ENCODE measurements around the gene BRF1.
A peak's percentile ranks its signal among the peaks of the same experiment; 100 is the strongest.
"Not testable (repeated sequence)": the region's sequence is repeated elsewhere in the genome, so short reads cannot be mapped to it uniquely, and the experiment has no call there.

Gene BRF1

GRCh38 chr14:105300542-105301102 is at the start of gene BRF1:
TSS of gene BRF1 (minus strand) at chr14:105301001. CDS start at chr14:105300629, 372 bp downstream.
- peak; percentile 97 for DNase-seq

DNA sequence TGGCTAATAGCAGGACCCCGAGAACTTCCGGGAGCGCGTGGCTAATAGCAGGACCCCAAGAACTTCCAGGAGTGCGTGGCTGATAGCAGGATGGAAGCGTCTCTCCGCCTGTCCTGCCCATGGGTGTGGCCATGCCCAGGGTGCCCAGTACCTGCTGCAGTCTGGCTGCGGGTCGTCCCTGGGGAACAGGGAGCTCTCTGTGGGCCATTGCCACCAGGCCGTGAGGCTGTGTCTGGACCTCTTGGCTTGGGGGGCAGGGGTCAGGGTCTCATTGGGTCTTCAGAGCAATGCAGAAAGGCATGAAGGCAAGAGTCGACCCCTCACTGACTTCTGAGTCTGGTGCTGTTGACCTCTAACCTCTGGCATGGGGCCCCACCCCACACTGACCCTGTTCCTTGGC is 49.2 kb upstream of the BRF1 start:
- no peak for DNase-seq

DNA sequence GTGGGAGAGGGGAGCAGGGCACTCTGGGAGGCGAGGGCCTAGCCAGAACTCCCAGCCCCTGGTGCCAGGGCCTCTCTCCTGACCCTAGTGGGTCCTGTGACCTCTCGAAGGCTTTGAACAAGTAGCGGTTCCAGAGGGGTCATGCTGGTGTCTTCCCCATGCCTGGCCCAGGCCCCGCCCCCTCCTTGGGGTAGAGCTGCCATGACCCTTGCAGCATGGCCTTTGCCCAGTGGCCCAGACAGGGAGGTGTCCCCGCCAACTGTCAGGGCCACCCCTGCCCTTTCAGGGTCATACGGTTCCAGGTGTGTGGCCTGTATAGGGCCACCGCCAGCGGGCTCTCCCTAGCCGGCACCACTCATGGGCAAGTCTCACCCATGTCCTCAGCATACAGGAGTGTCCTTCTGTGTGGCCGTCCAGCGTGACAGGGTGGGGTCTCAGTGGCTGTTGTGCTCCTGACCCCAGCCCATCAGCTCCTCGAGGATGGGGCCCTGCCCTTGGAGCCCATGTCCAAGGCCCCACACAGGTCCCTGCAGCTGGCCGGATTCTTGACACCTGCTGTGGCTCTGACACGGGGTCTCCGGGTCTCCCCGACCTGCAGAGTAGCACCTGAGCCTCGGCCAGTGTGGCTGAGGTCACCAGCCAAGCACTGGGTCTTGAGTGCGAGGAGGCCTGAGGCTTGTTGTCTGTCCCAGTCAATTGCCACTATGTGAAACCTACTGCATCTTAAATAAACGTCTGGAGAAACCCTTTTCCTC is 48.3 kb upstream of the BRF1 start:
- DNase-seq = no peak

GRCh38 chr14:105348169-105348944 is 47.6 kb upstream of the BRF1 start:
- DNase-seq = no peak

- no peak for DNase-seq
Measured at GRCh38 chr14:105347587-105347968, 46.8 kb upstream of the BRF1 start.

GRCh38 chr14:105346876-105347586 is 46.2 kb upstream of the BRF1 start:
- no peak for DNase-seq

GRCh38 chr14:105346200-105346533 is 45.4 kb upstream of the BRF1 start:
- no peak for DNase-seq

DNA sequence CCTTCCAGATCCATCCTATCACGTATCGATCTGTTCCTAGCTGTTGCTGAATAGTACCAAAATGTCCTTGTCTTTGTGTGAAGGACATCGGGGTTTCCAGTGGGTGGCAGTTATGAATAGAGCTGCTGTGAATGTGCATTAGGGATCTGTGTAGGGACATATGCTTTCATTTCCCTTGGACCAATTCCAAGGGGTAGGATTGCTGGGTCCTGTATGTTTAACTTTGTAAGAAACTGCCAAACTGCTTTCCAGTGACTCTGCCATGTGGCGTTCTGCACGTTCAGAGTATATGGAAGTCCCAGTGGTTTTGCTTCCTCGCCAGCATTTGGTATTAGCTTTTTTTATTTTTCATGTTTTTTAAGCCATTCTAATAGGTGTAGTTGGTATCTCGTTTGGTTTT is 42.4 kb upstream of the BRF1 start:
- DNase-seq = no peak

- no peak for DNase-seq
Measured at GRCh38 chr14:105340821-105341733, 40.3 kb upstream of the BRF1 start.

- no peak for DNase-seq
Measured at GRCh38 chr14:105337966-105338741, 37.4 kb upstream of the BRF1 start.

GRCh38 chr14:105337433-105337832 is 36.6 kb upstream of the BRF1 start:
- no peak for DNase-seq

GRCh38 chr14:105336477-105337287 is 35.9 kb upstream of the BRF1 start:
- no peak for DNase-seq

GRCh38 chr14:105335735-105336476 is 35.1 kb upstream of the BRF1 start:
- DNase-seq = no peak

- not testable (repeated sequence) for DNase-seq
Measured at GRCh38 chr14:105335231-105335542, 34.4 kb upstream of the BRF1 start.

GRCh38 chr14:105334383-105335230 is 33.8 kb upstream of the BRF1 start:
- no peak for DNase-seq

DNA sequence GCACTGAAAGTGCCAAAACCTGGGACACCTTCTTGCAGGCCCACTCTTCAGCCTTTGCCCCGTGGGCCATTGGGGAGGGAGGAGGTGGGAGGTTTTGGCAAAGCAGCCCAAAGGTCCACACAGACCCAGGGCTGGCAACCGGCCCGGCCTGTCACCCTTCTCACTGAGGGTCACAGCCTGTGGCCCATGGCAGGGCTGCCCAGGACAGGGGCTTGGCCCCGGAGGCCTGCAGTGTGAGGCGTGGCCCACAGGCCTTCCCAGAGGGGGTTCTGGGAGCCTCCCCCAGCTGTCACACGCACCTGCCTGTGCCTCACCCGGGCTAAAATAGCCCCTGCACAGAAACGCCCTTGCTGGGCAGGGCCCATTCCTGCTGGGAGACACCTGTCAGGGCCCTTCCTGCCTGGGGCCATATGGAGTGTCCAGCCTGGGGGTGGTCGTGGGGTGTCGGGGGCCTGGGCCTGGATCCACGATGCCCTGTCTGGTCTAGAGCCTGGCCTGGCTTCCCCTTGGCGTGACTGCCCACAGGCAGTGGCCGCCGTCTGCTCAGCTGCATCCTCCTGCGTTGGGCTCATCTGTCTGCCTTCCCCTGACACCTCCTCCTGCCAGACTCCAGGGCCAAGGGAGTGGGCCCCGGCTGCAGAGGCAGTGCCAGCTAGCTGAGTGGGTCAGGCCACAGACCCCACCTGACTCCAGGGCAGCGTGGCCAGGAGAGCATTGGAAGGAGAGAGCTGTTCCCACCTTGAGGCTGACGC is 33.0 kb upstream of the BRF1 start:
- DNase-seq = no peak

DNA sequence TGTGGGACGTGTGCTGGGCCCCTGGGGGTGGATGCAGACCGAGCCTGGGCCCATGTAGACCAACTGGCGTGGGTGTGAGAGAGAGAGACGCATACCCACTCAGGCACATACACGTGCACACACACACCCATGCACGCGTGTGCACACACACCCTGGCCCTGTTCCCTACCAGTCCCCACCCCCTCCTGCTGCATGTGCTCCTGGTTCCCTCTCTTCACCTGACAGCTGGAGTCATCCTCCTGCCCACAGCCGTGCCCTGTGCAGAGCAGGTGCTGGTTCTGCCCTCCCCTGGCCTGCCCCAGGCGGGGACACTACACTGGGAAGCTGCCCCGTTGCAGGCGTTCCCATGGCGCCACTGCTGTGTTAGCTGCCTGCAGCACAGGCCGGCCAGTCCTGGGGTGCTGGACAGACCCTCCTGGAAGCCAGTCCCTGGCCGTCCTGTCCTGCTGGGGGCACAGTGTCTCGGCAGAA is 32.3 kb upstream of the BRF1 start:
- DNase-seq = no peak

DNA sequence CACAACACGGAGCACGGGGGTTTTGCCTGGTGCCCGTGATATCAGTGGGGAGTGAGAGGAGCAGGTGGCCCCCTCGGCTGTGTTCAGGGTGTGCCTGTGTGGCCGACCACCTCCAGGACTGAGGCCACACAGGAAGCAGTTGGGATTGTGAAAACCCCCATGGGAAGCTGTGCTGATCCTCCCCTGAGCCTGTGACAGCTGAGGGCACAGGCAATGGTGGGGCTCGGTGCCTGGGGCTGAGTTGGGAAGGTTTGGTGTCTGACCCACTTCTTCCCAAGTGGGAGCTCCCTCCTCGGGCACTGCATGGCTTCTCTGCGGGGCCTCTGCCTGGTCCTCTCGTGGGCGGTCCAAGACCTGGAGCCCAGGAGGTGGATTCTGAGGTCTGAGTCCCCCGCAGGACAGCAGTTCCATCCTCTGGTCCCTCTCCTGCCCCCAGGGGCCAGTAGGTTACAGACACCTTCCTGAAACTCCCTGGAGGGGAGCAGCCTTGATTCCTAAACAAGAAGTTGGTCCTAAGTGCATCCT is 31.6 kb upstream of the BRF1 start:
- DNase-seq = no peak

All from CD4-positive, alpha-beta T cell treated with Interferon alpha-2 for 1 hour (primary cell).